OCI-LY3 (cell line): ENCODE results near the gene TMEM163.

Experiments used
- EZH2phosphoT487 ChIP-seq: fragments of 200-600 bp; shearing (Covaris generic); IDR thresholded peaks from 2 replicates; pipeline ENCODE4 v1.6.1; 2018; ENCODE audit warnings: antibody characterized with exemption, mixed run types, low read depth
- TF ChIP-seq, protein P1 (sequence below): fragments of 200-600, 300-600 bp; sonication (generic); IDR thresholded peaks from 2 replicates; pipeline ENCODE4 v1.5.1; 2014; ENCODE audit warnings: antibody characterized with exemption, low read length, low read depth

DNA sequence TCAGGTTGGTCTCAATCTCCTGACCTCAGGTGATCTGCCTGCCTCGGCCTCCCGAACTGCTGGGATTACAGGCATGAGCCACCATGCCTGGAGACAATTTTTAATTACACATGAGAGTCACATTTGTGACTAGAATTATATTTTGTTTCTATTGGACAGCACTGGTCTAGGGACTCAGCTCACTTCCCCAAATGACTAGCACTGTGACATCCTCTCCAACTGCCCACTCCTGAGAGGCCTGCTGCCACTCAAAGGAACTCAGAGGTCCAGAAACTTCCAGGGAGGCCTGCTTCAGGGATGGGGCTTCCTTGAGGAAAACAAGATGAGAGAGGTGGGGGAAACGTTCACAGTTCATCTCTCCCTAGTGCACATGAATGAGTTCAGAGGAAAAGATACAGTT, 29.5 kb downstream of the TMEM163 start:
- TF ChIP-seq EZH2phosphoT487: no peak
- TF ChIP-seq, protein P1, sequence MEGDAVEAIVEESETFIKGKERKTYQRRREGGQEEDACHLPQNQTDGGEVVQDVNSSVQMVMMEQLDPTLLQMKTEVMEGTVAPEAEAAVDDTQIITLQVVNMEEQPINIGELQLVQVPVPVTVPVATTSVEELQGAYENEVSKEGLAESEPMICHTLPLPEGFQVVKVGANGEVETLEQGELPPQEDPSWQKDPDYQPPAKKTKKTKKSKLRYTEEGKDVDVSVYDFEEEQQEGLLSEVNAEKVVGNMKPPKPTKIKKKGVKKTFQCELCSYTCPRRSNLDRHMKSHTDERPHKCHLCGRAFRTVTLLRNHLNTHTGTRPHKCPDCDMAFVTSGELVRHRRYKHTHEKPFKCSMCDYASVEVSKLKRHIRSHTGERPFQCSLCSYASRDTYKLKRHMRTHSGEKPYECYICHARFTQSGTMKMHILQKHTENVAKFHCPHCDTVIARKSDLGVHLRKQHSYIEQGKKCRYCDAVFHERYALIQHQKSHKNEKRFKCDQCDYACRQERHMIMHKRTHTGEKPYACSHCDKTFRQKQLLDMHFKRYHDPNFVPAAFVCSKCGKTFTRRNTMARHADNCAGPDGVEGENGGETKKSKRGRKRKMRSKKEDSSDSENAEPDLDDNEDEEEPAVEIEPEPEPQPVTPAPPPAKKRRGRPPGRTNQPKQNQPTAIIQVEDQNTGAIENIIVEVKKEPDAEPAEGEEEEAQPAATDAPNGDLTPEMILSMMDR: no peak
